Measurements from ENCODE around the gene HOXC4. TPM values are rescaled to one million over a fixed set of nuclear protein-coding genes. Genes with fewer than 3 reads are reported as not detected.

HOXC4 gene
- total and polyA plus RNA-seq, 2 experiments from 2014 or later = 2.2 to 3.1 TPM

- H4K20me1 ChIP-seq (ENCODE audit: insufficient read depth) = no peaks in the 10 kb centered on the region
- no peak for DNase-seq
- no peaks in the 10 kb centered on the region for H3K9me2 ChIP-seq (ENCODE audit: insufficient read depth)
- TF ChIP-seq EZH2phosphoT487 (IDR thresholded peaks at IDR 0.05; ENCODE audit: insufficient read depth, low read depth) (no peak), EZH2 (IDR thresholded peaks at IDR 0.05; ENCODE audit: insufficient read depth, poor library complexity, severe bottlenecking) (no peak)
- in situ Hi-C loops (cut with MboI) = no loop called here
- H3K4me3 ChIP-seq = no peak overlapping the region
- no peaks in the 10 kb centered on the region; the same call in 1 of the 2 replicates for H3K4me1 ChIP-seq (ENCODE audit: insufficient read depth)
- no peaks in the 10 kb centered on the region for H3K9me3 ChIP-seq (ENCODE audit: low read depth)
- no peak overlapping the region for H2AFZ ChIP-seq
- H3K36me3 ChIP-seq (ENCODE audit: low read depth) = no peaks in the 10 kb centered on the region
- 85 to 88% methylated on average over 56 to 61 of the region's 61 CpGs for WGBS, 2 experiments (ENCODE audit: low coverage in 1 of 2, low lambda C conversion rate in 2 of 2, missing lambda C conversion rate in 2 of 2)
- peaks cover 32% of the 10 kb centered on the region for H3K79me2 ChIP-seq (ENCODE audit: insufficient read depth)
- no peak overlapping the region for H3K27ac ChIP-seq
- no peaks in the 10 kb centered on the region for H3K27me3 ChIP-seq (replicated peaks; ENCODE audit: insufficient read depth)
- no peak overlapping the region for H3K4me2 ChIP-seq (ENCODE audit: unreplicated experiment)
- H3F3A ChIP-seq (ENCODE audit: insufficient read depth) = no peaks in the 10 kb centered on the region
- H3K9ac ChIP-seq = no peak overlapping the region
These were observed 6.3 kb upstream of the HOXC4 start for GRCh38 chr12:54047160-54047963.

- Histone ChIP-seq H4K20me1 (ENCODE audit: insufficient read depth) (no peaks in the 10 kb centered on the region), H3K4me2 (ENCODE audit: unreplicated experiment) (no peak overlapping the region), H3K79me2 (ENCODE audit: insufficient read depth) (peaks cover 32% of the 10 kb centered on the region), H3K9me2 (ENCODE audit: insufficient read depth) (no peaks in the 10 kb centered on the region), H2AFZ (no peak overlapping the region), H3K9ac (no peak overlapping the region), H3K4me3 (no peak overlapping the region), H3K27me3 (replicated peaks; ENCODE audit: insufficient read depth) (no peaks in the 10 kb centered on the region), H3K4me1 (ENCODE audit: insufficient read depth) (peaks cover 5% of the 10 kb centered on the region), H3K9me3 (ENCODE audit: low read depth) (no peaks in the 10 kb centered on the region), H3K36me3 (ENCODE audit: low read depth) (no peaks in the 10 kb centered on the region), H3K27ac (no peak overlapping the region), H3F3A (ENCODE audit: insufficient read depth) (no peaks in the 10 kb centered on the region)
- WGBS, 2 experiments (ENCODE audit: low coverage in 1 of 2, low lambda C conversion rate in 2 of 2, missing lambda C conversion rate in 2 of 2) = 95 to 98% methylated on average over 8 of the region's 8 CpGs
- in situ Hi-C loops (cut with MboI) = no loop called here
- TF ChIP-seq EZH2 (IDR thresholded peaks at IDR 0.05; ENCODE audit: insufficient read depth, poor library complexity, severe bottlenecking) (no peak), EZH2phosphoT487 (IDR thresholded peaks at IDR 0.05; ENCODE audit: insufficient read depth, low read depth) (no peak)
- no peak for DNase-seq
These were observed 5.7 kb upstream of the HOXC4 start for GRCh38 chr12:54047964-54048303.

- H3K36me3 ChIP-seq (ENCODE audit: low read depth) = no peaks in the 10 kb centered on the region
- H3K9me3 ChIP-seq (ENCODE audit: low read depth) = no peaks in the 10 kb centered on the region
- peaks cover 34% of the 10 kb centered on the region for H3K79me2 ChIP-seq (ENCODE audit: insufficient read depth)
- DNase-seq = no peak
- no peak overlapping the region for H2AFZ ChIP-seq
- H3K4me2 ChIP-seq (ENCODE audit: unreplicated experiment) = no peak overlapping the region
- H3K4me3 ChIP-seq = no peak overlapping the region
- H3K27me3 ChIP-seq (replicated peaks; ENCODE audit: insufficient read depth) = no peaks in the 10 kb centered on the region
- no peak for TF ChIP-seq EZH2 (IDR thresholded peaks at IDR 0.05; ENCODE audit: insufficient read depth, poor library complexity, severe bottlenecking)
- TF ChIP-seq EZH2phosphoT487 (IDR thresholded peaks at IDR 0.05; ENCODE audit: insufficient read depth, low read depth) = no peak
- 94 to 96% methylated on average over 3 of the region's 3 CpGs for WGBS, 2 experiments (ENCODE audit: low coverage in 1 of 2, low lambda C conversion rate in 2 of 2, missing lambda C conversion rate in 2 of 2)
- no peak overlapping the region for H3K27ac ChIP-seq
- in situ Hi-C loops (cut with MboI) = no loop called here
- no peaks in the 10 kb centered on the region for H3F3A ChIP-seq (ENCODE audit: insufficient read depth)
- H3K4me1 ChIP-seq (ENCODE audit: insufficient read depth) = peaks cover 9% of the 10 kb centered on the region
- H3K9ac ChIP-seq = no peak overlapping the region
- no peaks in the 10 kb centered on the region for H4K20me1 ChIP-seq (ENCODE audit: insufficient read depth)
- H3K9me2 ChIP-seq (ENCODE audit: insufficient read depth) = no peaks in the 10 kb centered on the region
These were observed 5.1 kb upstream of the HOXC4 start for GRCh38 chr12:54048406-54049093.

GRCh38 chr12:54049108-54049507 is 4.5 kb upstream of the HOXC4 start:
- H3K4me2 ChIP-seq (ENCODE audit: unreplicated experiment) = no peak overlapping the region
- H3K9me2 ChIP-seq (ENCODE audit: insufficient read depth) = no peaks in the 10 kb centered on the region
- peaks cover 39% of the 10 kb centered on the region for H3K79me2 ChIP-seq (ENCODE audit: insufficient read depth)
- H3F3A ChIP-seq (ENCODE audit: insufficient read depth) = no peaks in the 10 kb centered on the region
- H2AFZ ChIP-seq = no peak overlapping the region
- 85 to 88% methylated on average over 6 of the region's 6 CpGs for WGBS, 2 experiments (ENCODE audit: low coverage in 1 of 2, low lambda C conversion rate in 2 of 2, missing lambda C conversion rate in 2 of 2)
- no peak overlapping the region for H3K27ac ChIP-seq
- no peaks in the 10 kb centered on the region for H3K9me3 ChIP-seq (ENCODE audit: low read depth)
- no peak overlapping the region for H3K9ac ChIP-seq
- TF ChIP-seq EZH2 (IDR thresholded peaks at IDR 0.05; ENCODE audit: insufficient read depth, poor library complexity, severe bottlenecking) = no peak
- TF ChIP-seq EZH2phosphoT487 (IDR thresholded peaks at IDR 0.05; ENCODE audit: insufficient read depth, low read depth) = no peak
- no peaks in the 10 kb centered on the region for H3K36me3 ChIP-seq (ENCODE audit: low read depth)
- no peaks in the 10 kb centered on the region for H4K20me1 ChIP-seq (ENCODE audit: insufficient read depth)
- in situ Hi-C loops (cut with MboI) = no loop called here
- DNase-seq = no peak
- no peaks in the 10 kb centered on the region for H3K27me3 ChIP-seq (replicated peaks; ENCODE audit: insufficient read depth)
- no peak overlapping the region for H3K4me3 ChIP-seq
- H3K4me1 ChIP-seq (ENCODE audit: insufficient read depth) = peaks cover 9% of the 10 kb centered on the region

All from GM23248 (cell line).